Stimulated activated CD4-positive, alpha-beta T cell treated with anti-CD3 and anti-CD28 coated beads, Interleukin-1b, Interleukin-23, amount 100 ng/mL, for 48 hours (primary cell): ENCODE data around the gene LIF.
A peak's percentile ranks its signal among the peaks of the same experiment; 100 is the strongest.

Experiments used
- DNase-seq: peaks from one replicate; pipeline ENCODE4 v3.0.0-alpha.2; 2020

The LIF gene

DNA sequence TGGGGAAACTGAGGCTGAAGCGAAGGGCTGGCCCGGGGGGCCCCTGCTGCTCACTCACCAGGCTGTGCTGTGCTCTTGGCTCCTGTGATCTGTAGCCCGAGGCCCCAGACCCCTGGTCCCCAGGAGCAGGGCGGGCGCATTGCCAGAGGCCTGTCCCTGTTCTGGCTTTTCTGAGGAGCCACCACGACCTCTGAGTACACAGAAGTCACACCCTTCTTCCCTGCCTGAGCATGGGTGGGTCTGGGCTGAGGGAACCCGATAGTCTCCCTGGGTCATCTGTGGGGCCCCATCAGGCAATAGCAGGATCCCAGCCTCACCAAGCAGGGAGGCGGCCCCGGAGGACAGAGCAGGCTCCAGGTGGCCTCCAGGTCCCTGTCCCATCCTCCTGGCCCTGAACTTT is 37.6 kb upstream of the LIF start:
- DNase-seq, result no peak

DNA sequence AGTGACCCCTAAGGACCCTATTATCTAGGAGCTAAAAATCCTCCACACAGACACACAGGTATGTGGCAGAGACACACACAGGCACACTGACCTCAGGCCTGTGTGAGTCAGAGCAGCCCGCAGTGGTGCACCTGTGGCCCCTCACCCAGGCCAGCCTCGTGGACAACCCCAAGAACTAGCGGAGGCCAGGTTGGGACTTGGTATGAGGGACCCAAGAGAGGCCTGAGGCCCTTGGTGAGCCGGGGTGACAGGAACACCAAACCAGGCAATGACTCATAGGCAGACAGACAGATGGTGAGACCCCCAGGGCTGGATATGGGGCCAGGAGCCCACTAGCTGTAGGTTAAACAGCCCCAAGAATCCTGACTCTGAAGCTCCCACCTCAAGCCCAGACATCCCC is 36.8 kb upstream of the LIF start:
- DNase-seq, result no peak

DNA sequence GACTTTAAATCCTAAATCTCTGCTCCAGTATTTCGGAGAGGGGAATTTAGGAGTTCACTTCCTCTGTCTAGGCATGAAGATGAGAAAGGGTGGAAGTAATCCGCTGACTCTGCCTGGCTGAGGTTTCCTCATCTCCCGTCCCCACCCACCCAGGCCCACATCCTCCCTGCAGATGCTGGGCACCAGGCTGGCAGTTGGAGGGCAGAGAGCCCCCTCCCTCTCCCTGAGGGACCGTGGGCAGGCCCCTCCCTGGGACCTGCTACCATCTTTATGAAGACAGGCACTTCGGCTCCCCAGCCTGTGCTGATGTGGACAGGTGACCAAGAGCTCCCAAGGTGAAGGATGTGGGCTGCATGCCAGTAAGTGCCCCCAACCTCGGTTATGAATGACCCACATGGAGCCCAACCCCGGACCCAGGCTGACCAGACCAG is 36.1 kb upstream of the LIF start:
- no peak for DNase-seq

- no peak for DNase-seq
Observed at GRCh38 chr22:30280505-30280904, 33.9 kb upstream of the LIF start.

- DNase-seq, result no peak
Observed at GRCh38 chr22:30279932-30280331, 33.4 kb upstream of the LIF start.

DNA sequence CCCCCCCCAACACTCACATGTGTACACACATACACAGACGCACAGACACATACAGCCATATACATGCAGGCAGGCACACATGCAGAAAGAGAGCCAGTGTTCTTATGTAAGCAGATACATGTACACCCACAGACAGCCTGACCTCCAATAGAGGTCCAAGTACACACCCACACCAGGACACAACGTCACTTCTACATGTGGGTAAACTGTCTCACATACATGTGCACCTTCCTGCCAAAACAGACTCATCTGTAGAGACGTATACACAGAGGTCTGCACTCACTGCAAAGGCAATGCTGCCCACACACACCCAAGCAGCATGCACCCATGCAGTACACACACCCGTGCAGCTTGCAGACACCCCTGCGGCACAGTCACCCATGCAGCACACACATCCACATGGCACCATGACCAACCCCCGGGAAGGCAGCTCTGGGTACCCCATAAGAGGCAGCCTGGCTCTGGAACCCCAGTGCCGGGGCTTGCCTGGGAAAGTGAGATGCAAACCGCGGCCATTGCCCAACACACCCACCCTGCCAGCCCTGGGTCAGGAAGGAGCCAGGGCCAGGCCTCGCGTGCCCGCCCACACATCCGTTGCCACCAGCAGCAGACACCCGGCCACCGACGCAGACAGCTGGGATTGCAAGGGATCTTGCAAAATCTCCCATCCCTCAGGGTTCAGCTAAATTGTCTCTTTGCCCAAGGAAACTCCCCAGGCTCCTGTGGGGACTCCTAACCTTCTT is 32.7 kb upstream of the LIF start:
- no peak for DNase-seq

DNA sequence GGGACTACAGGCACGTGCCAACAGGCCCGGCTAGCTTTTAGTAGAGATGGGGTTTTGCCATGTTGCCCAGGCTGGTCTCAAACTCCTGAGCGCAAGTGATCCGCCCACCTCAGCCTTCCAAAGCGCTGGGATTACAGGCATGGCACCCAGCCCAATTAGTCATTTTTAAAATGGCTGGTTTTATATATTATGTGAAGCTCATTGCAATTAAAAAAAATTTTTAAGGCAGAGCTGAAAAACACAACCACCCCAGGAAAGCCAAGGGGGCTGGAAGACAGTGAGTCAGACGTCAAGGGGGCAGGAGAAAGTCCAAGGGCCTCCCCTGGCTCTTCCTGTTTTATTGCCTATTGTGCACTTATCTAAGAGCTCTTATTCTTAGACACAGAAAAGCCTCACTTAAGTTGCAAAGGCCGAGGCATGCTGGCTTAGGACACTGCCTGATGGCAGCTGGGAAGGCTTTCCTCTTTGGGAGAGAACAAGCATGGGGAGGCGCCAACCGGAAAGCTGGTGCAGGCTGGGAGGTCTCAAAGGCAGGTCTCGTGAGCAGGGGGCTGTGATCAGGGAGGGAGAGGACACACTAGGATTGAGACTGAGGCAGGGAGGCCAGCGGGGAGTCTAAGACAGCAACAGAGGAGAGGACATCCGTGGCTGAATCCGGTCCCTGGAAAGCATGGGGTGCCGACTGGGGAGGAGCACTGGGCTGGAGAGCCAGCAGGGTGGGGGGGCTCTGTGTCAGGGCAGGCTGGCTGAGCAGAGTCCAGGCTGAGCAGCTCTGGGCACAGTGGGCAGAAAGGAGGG is 31.2 kb upstream of the LIF start:
- no peak for DNase-seq

DNA sequence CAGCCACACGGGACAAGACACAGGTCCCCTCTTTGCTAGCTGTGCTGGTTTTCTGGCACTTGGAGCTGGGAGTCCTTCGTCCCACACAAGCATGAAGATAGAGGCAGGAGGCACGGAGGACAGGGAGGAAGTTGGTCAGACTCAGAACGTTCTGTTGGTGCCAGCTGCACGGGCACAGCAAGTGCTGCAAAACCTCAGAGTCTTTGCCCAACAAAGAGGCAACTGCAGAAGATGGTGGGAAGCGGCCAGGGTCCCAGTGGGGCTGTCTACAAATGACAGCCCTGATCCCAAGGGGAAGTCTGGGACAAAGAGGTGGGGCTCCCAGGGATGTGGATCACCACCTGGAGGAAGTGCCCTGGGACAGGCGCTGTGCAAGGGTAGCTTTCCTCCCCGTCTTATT is 29.5 kb upstream of the LIF start:
- no peak for DNase-seq

GRCh38 chr22:30275625-30276024 is 29.1 kb upstream of the LIF start:
- DNase-seq, result no peak

DNA sequence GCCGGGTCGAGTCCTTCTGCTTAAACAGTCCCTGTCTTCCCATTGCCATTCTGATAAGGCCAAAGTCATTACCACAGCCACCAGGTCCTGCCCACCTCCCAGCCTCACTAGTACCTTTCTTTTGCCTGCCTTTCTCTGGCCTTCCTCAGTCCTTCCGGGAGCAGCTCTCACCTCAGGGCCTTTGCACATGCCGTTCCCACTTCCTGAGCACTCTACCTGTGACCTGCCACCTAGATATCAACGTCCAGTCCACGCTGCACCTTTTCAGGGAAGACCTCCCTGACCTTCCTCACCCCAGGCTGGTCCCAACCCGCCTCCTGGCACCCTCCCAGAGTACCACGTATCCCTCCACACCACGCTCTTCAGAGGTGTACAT is 27.9 kb upstream of the LIF start:
- no peak for DNase-seq

DNA sequence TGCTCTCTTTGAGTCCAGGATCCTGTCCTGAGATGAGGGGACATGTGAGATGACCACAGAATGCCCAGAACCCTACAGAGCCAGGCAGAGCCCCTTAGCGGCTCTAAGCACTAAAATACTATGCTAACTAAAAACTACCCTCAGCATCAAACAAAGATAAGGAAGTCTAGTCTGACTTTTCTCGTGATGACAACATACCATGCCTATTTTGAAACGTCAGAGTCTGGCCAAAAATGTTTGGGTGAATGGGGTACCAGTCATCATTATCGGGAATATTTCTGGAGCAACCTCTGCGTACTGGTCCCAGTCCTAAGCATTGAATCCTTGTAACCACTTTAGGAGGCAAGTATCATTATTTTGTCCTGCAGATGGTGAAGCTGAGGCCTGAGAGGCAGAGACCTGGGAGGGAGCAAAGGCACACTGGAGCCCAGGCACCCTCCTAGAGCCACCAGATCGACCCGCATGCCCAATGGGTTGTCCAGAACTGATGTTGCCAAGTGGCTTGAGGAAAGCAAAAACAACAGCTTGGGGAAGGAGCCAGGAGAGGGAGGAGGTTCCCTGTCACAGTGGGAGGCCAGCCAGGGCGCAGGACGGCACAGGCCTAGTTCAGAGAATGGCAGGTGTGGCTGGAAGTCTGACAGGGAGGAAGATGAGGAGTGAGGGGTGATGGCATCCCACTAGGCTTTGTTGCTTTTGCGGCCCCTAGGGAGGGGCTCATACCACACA is 27.3 kb upstream of the LIF start:
- no peak for DNase-seq

DNA sequence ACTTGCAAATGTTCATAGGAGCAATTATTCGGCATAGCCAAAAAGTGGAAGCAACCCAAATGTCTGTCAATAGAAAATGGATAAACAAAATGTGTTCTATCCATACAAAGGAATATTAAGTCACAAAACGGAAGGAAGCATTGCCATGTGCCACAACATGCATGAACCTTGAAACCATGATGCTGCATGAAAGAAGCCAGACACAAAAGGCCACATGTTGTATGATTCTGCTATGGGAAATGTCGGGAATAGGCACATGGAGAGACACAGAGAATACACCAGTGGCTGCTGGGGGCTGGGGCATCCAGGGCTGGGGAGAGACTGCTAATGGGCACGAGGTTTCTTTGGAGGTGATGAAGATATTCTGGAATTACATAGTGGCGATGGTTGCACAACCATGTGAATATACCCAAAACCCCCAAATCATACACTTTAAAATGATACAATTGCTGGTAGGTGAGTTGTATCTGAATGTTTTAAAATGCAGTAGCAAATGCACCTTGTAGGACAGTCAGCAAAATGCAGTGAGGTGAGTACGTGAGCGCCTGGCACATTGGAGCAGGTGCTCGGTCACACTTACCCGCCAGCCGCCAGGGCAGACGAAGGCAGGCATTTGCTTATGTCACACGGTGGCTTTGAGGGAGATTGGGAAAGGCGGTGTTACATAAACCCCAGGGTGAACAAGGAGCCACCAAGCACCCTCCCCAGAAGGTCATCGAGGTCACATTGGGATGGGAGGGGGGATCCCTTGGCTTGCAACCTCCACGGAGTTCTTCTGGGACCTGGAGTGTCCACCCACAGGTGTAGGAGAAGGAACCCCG is 26.4 kb upstream of the LIF start:
- no peak for DNase-seq

- DNase-seq, result no peak
Observed at GRCh38 chr22:30270832-30271231, 24.3 kb upstream of the LIF start.

GRCh38 chr22:30268331-30268730 is 21.8 kb upstream of the LIF start:
- DNase-seq, result no peak

DNA sequence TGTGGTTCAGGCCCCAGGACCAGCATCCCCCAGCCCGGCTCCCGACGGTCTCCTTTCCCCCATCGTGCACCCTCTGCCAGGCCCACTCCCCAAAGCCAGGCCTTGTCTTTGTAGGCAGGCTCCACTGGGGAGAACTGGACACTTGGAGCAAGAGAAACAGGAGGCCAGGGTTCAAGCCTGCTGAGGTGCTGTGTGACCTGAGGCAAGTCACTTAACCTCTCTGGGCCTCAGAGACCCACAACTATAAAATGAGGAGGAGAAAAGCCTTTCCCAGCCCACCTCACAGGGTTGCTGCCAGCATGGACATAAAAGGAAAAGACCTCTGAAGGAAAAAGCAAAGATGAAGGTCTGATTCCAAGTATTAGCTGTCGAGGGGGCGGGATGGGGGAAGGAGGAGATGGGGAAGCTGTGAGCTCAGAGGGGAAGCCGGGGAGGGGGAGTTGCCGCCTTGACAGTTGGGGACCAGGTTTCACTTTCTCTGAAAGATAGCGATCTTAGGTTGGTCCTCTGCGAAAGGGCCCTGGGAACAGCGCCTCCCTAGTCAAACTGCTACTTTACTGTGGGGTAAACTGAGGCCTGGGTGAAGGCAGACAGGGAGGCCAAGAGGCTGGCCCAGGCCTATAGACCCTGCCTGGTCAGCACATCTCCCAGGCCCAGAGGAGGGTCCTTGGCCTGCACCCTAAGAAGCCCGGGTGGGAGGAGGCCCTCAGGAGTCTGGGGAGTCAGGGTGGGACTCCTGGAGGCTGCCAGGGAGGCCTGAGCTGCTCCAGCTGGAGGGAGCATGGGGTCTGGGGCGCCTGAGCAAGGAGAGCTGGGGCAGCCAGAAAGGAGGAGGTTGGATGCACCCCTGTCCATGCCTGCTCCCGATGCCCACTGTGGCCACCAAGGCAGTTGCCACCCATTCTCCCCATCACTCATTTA is 21.1 kb upstream of the LIF start:
- no peak for DNase-seq

GRCh38 chr22:30266445-30267381 is 20.2 kb upstream of the LIF start, which contains the start of gene OSM:
Gene OSM (minus strand): TSS chr22:30266851. CDS start chr22:30266799, 52 bp downstream.
- peak; percentile 80 for DNase-seq

DNA sequence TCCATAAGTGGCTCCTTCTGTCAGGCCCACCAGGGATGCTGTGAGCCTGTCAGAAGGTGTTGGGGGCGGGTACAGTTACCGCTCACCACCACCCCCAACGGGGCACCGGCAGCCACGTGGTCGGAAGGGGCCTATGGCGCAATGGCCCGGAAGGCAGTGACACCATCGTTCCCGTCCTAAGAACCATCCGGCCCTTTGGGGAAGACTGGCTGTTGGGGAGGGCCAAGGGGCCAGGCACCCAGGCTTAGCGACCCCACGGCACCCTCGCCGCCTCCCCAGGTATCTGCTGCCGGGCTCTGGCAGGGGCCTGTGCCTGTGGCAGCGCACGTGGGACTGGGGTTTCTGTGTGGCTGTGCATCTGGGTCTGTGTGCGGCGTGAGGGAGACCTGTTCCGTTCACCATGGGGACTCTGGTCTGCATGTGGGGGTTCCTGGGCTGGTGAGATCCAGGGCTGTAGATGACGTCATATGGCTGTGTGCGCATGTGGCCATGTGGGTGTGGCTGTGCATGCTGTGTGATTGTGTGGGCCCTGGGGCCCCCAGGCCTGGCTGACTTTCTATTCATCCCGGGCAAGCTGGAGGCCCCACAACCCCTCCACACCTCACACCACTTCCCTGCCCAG is 19.4 kb upstream of the LIF start:
- DNase-seq, result peak; percentile 89

- DNase-seq, result no peak
Observed at GRCh38 chr22:30265131-30265720, 18.7 kb upstream of the LIF start.

GRCh38 chr22:30263883-30264282 is 17.3 kb upstream of the LIF start:
- DNase-seq, result no peak
